Sciatic nerve (tissue), 1 donor: ENCODE data around the gene PRDM16. TPM values are rescaled to one million over a fixed set of nuclear protein-coding genes. Genes with fewer than 3 reads are reported as not detected.

ENCODE experiments used
- microRNA-seq: library from miRNA; unstranded; fragments of <30 nt; microRNA quantifications from one replicate; pipeline ENCODE4 v1.2.0, GENCODE V29; 2020
- total RNA-seq: library from RNA; stranded (reverse); fragmentation: NEBNext Ultra II Directional; extraction: Animal tissue kit (Norgen Biotek cat#: 25700); gene quantifications from one replicate; pipeline ENCODE4 v1.2.1, GENCODE V29; 2021
- donor health status: DM: no; HTN: no; CAD: no.

PRDM16 gene
- total RNA-seq, 1 donor from 2014 or later, result 31.3 TPM

Small RNA genes lying within 50 kb of the gene (microRNA-seq; reads per million reads assigned to microRNA genes)
- not detected for gene MIR4251

Other genes starting within 250 kb of the PRDM16 start
- gene ACTRT2, start 47.7 kb upstream of the PRDM16 start, total RNA-seq, result not detected